RWPE2 (cell line): ENCODE measurements around the gene SDR42E2.

Experiments
- ATAC-seq: fragments of 200-7000 bp; cut with Tn5 transposase; 3 replicates; pipeline ENCODE4 v1.9.1; 2021; ENCODE audit warnings: low read depth
- DNase-seq: peaks from one replicate; pipeline ENCODE4 v3.0.0-alpha.2; 2020; ENCODE audit warnings: low spot score
- H3K27ac ChIP-seq: fragments of 450-650 bp; 2 replicates; pipeline ENCODE4 v1.5.1; 2017; ENCODE audit warnings: mild to moderate bottlenecking; ENCODE audit not compliant: poor library complexity, severe bottlenecking
- H3K27me3 ChIP-seq: fragments of 250-450 bp; sonication (Bioruptor Pico); 2 replicates; pipeline ENCODE4 v1.5.1; 2021; ENCODE audit warnings: mild to moderate bottlenecking, moderate library complexity; ENCODE audit not compliant: insufficient read depth, poor library complexity, severe bottlenecking
- H3K36me3 ChIP-seq: fragments of 250-450 bp; sonication (Bioruptor Pico); 2 replicates; pipeline ENCODE4 v1.5.1; 2020; ENCODE audit warnings: low read depth, mild to moderate bottlenecking, moderate library complexity
- H3K4me1 ChIP-seq: fragments of 250-450 bp; sonication (Bioruptor Pico); 2 replicates; pipeline ENCODE4 v1.5.1; 2021; ENCODE audit warnings: mild to moderate bottlenecking, moderate library complexity; ENCODE audit not compliant: insufficient read depth, poor library complexity, severe bottlenecking
- H3K4me3 ChIP-seq: fragments of 250-450 bp; sonication (Bioruptor Pico); 2 replicates; pipeline ENCODE4 v1.5.1; 2021; ENCODE audit warnings: mild to moderate bottlenecking, moderate library complexity; ENCODE audit not compliant: severe bottlenecking
- H3K9me3 ChIP-seq: fragments of 250-450 bp; sonication (Bioruptor Pico); 2 replicates; pipeline ENCODE4 v1.5.1; 2021; ENCODE audit warnings: mild to moderate bottlenecking, moderate library complexity; ENCODE audit not compliant: severe bottlenecking
- CTCF ChIP-seq: fragments of 450-650 bp; IDR thresholded peaks from one replicate; pipeline ENCODE4 v1.5.1; 2017; ENCODE audit warnings: mild to moderate bottlenecking, moderate library complexity; ENCODE audit not compliant: poor library complexity, severe bottlenecking

Gene SDR42E2

DNA sequence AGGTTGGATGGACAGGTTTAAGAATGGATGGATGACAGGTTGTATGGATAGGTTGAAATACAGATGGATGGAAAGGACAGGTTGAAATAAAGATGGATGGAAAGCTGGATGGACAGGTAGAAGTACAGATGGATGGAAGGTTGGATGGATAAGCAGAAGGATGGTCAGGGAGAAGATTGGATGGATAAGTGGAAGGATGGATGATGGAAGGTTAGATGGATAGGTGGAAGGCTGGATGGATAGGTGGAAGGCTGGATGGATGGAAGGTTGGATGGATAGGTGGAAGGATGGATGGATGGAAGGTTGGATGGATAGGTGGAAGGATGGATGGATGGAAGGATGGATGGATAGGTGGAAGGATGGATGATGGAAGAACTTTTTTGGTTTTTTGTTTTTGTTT is 905 bp upstream of the SDR42E2 start:
- DNase-seq, result no peak
- H3K27me3 ChIP-seq, result peaks cover 16% of the 10 kb centered on the region
- no peak overlapping the region for H3K27ac ChIP-seq
- no peaks in the 10 kb centered on the region for H3K4me1 ChIP-seq
- no peak overlapping the region for H3K4me3 ChIP-seq
- H3K9me3 ChIP-seq, result no peaks in the 10 kb centered on the region
- no peak for ATAC-seq
- no peaks in the 10 kb centered on the region for H3K36me3 ChIP-seq
- no peak for TF ChIP-seq CTCF

DNA sequence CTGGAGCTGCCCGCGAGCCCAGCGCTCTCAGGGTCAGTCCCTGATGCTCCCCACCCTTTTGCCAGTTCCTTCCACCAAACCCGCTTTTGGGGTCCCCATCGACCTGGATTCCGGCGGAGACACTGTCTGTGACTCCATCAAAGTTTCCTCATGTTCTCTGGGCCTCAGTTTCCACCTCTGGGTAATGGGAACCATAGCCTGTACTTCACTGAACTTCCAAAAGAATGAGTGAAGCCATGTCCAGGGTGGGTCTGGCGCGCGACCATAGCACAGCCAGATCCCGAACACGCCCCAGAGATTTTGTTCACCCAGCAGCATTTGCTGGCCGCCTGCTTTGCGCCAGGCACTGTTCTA is 327 bp downstream of the SDR42E2 start:
- Histone ChIP-seq H3K4me1 (no peaks in the 10 kb centered on the region), H3K27me3 (peaks cover 16% of the 10 kb centered on the region), H3K4me3 (peak overlapping the region; percentile 9), H3K36me3 (no peaks in the 10 kb centered on the region), H3K9me3 (no peaks in the 10 kb centered on the region), H3K27ac (no peak overlapping the region)
- TF ChIP-seq CTCF, result no peak
- ATAC-seq (no peak), DNase-seq (no peak)

DNA sequence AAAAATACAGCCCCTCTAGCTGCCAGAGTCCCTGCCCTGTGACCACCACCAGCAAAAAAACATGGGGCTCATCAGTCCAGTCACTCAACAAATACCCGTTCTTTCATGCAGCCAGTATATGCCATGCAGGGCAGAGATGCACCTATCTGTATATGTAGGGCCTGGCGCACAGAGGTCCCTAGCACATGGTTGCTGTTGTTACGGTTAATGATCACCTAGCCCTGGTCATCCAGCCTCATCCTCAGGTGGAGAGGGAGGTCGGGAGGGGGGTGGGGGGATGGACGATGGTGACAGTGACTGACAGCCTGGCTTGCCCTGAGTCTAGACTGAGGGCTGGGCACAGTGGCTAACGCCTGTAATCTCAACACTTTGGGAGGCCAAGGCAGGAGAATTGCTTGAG is 1.5 kb downstream of the SDR42E2 start:
- Histone ChIP-seq H3K9me3 (no peaks in the 10 kb centered on the region), H3K4me1 (no peaks in the 10 kb centered on the region), H3K4me3 (no peak overlapping the region), H3K27ac (no peak overlapping the region), H3K27me3 (peaks cover 16% of the 10 kb centered on the region), H3K36me3 (no peaks in the 10 kb centered on the region)
- TF ChIP-seq CTCF, result no peak
- ATAC-seq (no peak), DNase-seq (no peak)

DNA sequence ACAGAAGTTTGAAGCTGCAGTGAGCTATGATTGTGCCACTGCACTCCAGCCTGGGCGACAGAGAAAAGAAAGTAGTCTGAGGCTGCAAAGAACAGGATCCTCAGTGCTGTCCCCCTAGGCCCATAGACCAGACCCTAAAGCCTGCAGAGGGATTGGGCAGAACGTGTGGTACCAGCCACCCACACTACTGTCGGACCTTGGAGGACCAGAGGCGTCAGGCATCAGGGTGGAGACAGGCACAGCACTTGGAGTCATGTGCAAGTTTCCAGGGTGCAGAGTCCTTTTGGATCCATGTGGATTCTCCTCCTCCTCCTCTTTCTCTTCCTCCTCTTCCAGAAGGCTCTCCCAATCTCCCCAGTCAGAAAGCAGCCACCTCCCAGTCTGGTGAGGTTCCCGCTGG is 2.2 kb downstream of the SDR42E2 start:
- ATAC-seq (no peak), DNase-seq (no peak)
- no peaks in the 10 kb centered on the region for H3K9me3 ChIP-seq
- no peak overlapping the region for H3K4me3 ChIP-seq
- H3K27me3 ChIP-seq, result peaks cover 16% of the 10 kb centered on the region
- no peak overlapping the region for H3K27ac ChIP-seq
- TF ChIP-seq CTCF, result no peak
- no peaks in the 10 kb centered on the region for H3K36me3 ChIP-seq
- H3K4me1 ChIP-seq, result no peaks in the 10 kb centered on the region

DNA sequence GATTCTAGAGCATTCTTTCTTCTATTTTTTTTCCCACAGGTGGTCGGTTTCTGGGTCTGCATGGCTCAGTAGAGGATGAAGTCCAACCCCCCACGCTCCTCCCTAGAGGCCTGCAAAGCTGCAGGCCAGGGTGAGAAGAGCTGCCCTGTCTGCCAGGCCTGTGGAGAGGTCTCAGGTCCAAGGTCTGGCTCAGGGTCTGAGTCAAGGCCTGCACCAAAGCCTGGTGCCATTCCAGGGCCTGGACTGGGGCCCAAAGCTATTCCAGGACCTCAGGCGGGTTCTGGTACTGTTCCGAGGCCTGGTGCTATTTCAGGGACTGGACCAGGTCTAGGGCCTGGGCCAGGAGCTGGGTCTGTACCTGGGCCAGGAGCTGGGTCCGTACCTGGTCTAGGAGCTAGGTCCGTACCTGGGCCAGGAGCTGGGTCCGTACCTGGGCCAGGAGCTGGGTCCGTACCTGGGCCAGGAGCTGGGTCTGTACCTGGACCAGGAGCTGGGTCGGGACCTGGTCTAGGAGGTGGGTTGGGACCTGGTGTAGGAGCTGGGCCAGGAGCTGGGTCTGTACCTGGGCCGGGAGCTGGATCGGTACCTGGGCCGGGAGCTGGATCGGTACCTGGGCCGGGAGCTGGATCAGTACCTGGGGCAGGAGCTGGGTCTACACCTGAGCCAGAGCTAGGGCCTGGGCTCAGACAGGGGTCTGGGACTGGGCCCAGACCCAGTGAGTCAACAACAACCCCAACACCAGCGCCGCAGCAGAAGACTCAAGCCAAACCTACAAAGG is 3.4 kb downstream of the SDR42E2 start:
- Histone ChIP-seq H3K9me3 (no peaks in the 10 kb centered on the region), H3K4me1 (no peaks in the 10 kb centered on the region), H3K27me3 (peaks cover 16% of the 10 kb centered on the region), H3K4me3 (no peak overlapping the region), H3K36me3 (no peaks in the 10 kb centered on the region), H3K27ac (no peak overlapping the region)
- DNase-seq (no peak), ATAC-seq (no peak)
- no peak for TF ChIP-seq CTCF
